ENCODE results near the gene ABAT. TPM values are rescaled to one million over a fixed set of nuclear protein-coding genes. Genes with fewer than 3 reads are reported as not detected.

Gene ABAT
- total and polyA plus RNA-seq, 2 of the 8 experiments (the other 6 are each of a cell fraction or from before 2014, with no cell fraction given): 6.4 to 8.4 TPM

DNA sequence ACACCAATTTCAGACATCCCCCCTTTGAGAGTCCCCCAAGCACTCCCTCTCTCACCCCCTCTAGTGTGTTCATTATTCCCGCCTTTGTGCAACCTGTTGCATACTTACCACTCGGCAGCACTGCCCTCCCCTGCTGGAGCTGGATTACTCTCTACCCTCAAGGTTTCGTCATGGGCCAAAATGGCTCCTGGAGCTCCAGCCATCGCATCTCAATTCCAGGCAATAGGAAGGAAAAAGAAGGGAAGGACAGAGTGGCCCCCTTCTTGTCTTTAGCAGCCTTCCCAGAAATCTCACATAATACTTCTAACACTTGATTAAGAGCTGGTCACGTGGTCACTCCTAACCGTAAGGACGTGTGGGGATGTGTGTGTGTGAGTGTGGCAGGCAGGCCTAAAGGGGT lies 102.8 kb downstream of the ABAT start:
- no peak overlapping the region for H3K56ac ChIP-seq (replicated peaks; ENCODE audit: insufficient read length, low read depth, low read length)
- H3K9ac ChIP-seq (replicated peaks in 1 of 4; ENCODE audit: extremely low read depth in 1 of 4, low read depth in 3 of 4, low read length in 3 of 4): no peak overlapping the region
- no peak overlapping the region for H3K23ac ChIP-seq (ENCODE audit: insufficient read length)
- H3K4me1 ChIP-seq (replicated peaks in 1 of 4; ENCODE audit: control insufficient read depth in 3 of 4, insufficient read depth in 4 of 4, low read length in 3 of 4): peaks cover 0 to 1% (median 0%) of the 10 kb centered on the region in 4 experiments; a peak in 1 of 7 replicates
- H3K23me2 ChIP-seq (ENCODE audit: low read depth, low read length): no peaks in the 10 kb centered on the region
- H2AK5ac ChIP-seq (ENCODE audit: low read depth, low read length): no peak overlapping the region
- H3K27ac ChIP-seq (ENCODE audit: low read depth, low read length): no peak overlapping the region
- ChIA-PET CTCF (ENCODE audit: partially characterized antibody) (interaction anchor here (1.0 to 26.4 kb wide), 4 partner anchors 9 to 113 kb away, joined by 3 to 404 read pairs (median 14); partner anchors contain the start of gene ABAT), POLR2A (ENCODE audit: partially characterized antibody) (no interaction called here)
- H3K14ac ChIP-seq (ENCODE audit: insufficient read length): no peak overlapping the region
- H2BK15ac ChIP-seq (ENCODE audit: low read length): no peak overlapping the region
- H3K4me2 ChIP-seq (ENCODE audit: insufficient read depth in 1 of 2, low read depth in 2 of 2, low read length in 2 of 2): no peak overlapping the region
- H2BK5ac ChIP-seq (ENCODE audit: low read depth, low read length): no peak overlapping the region
- H3K79me1 ChIP-seq (ENCODE audit: low read depth, low read length): no peaks in the 10 kb centered on the region
- DNase-seq (ENCODE audit: low read depth in 1 of 2, low spot score in 2 of 2) (no peak), FAIRE-seq (no peak)
- no peaks in the 10 kb centered on the region for H3K79me2 ChIP-seq (ENCODE audit: control insufficient read depth in 1 of 2, insufficient read depth in 2 of 2, low read length in 2 of 2)
- H3K4me3 ChIP-seq (ENCODE audit: extremely low read depth in 1 of 4, insufficient read depth in 2 of 4, low read depth in 3 of 4, low read length in 4 of 4): no peak overlapping the region
- no peak overlapping the region for H3K4ac ChIP-seq (replicated peaks; ENCODE audit: insufficient read length, low read depth, low read length)
- peaks cover 0 to 9% (median 0%) of the 10 kb centered on the region in 4 experiments; a peak in 2 of 8 replicates for H3K36me3 ChIP-seq (ENCODE audit: control insufficient read depth in 2 of 4, insufficient read depth in 4 of 4, low read length in 3 of 4)
- H4K20me1 ChIP-seq (replicated peaks in 1 of 2; ENCODE audit: control insufficient read depth in 1 of 2, insufficient read depth in 2 of 2, low read length in 2 of 2): no peaks in the 10 kb centered on the region
- no peaks in the 10 kb centered on the region; a peak in 1 of 7 replicates for H3K27me3 ChIP-seq (replicated peaks in 1 of 4; ENCODE audit: control insufficient read depth in 3 of 4, extremely low read depth in 1 of 4, insufficient read depth in 3 of 4, low read length in 3 of 4)
- H2AFZ ChIP-seq (ENCODE audit: low read length): no peak overlapping the region
- WGBS, 2 experiments (ENCODE audit: extremely low coverage in 1 of 2, insufficient coverage in 1 of 2, insufficient read length in 1 of 2, insufficient replicate concordance in 2 of 2, low coverage in 1 of 2, low lambda C conversion rate in 2 of 2, missing lambda C conversion rate in 1 of 2): 82% methylated on average over 7 of the region's 7 CpGs; no CpG with 5 or more reads in 1 of the 2 experiments
- no peak overlapping the region for H2BK20ac ChIP-seq (ENCODE audit: low read length)
- H4K5ac ChIP-seq (ENCODE audit: insufficient read length, low read depth, low read length): no peak overlapping the region
- no peak overlapping the region for H3K18ac ChIP-seq (ENCODE audit: extremely low read depth, low read length)
- peak; percentile 78; the same call in 1 of the 2 replicates for TF ChIP-seq KDM1A (IDR thresholded peaks at IDR 0.05; ENCODE audit: borderline replicate concordance, low read length)
- TF ChIP-seq NANOG (IDR thresholded peaks at IDR 0.05; ENCODE audit: insufficient read depth, low read depth, low read length, poor library complexity, severe bottlenecking): no peak
- no peak overlapping the region for H4K91ac ChIP-seq (replicated peaks; ENCODE audit: insufficient read length, low read length)
- H4K8ac ChIP-seq (ENCODE audit: extremely low read depth, insufficient read depth, low read length): no peak overlapping the region
- H2BK120ac ChIP-seq (replicated peaks; ENCODE audit: low read depth, low read length): no peak overlapping the region
- H3K9me3 ChIP-seq (ENCODE audit: insufficient read depth in 2 of 2, low read depth in 1 of 2, low read length in 1 of 2): no peaks in the 10 kb centered on the region
- H2BK12ac ChIP-seq (ENCODE audit: low read depth, low read length): no peak overlapping the region
